Hepatocyte (in vitro differentiated cells): ENCODE data around the gene ASB4.

Source experiments
- EZH2 ChIP-seq: fragments of 200-600 bp; sonication (generic); IDR thresholded peaks from 2 replicates; pipeline ENCODE4 v1.6.1; 2016; ENCODE audit warnings: antibody characterized with exemption, mild to moderate bottlenecking, borderline replicate concordance
- EZH2phosphoT487 ChIP-seq: fragments of 200-600 bp; sonication (generic); IDR thresholded peaks from one replicate; pipeline ENCODE4 v1.6.1; 2018; ENCODE audit warnings: antibody characterized with exemption, mild to moderate bottlenecking, low read depth, moderate library complexity; ENCODE audit not compliant: unreplicated experiment, severe bottlenecking
- TF ChIP-seq, protein P1 (sequence below): fragments of 200-600 bp; sonication (generic); IDR thresholded peaks from 2 replicates; pipeline ENCODE4 v1.5.1; 2016; ENCODE audit warnings: antibody characterized with exemption, mild to moderate bottlenecking; ENCODE audit not compliant: poor library complexity

- TF ChIP-seq, protein P1, sequence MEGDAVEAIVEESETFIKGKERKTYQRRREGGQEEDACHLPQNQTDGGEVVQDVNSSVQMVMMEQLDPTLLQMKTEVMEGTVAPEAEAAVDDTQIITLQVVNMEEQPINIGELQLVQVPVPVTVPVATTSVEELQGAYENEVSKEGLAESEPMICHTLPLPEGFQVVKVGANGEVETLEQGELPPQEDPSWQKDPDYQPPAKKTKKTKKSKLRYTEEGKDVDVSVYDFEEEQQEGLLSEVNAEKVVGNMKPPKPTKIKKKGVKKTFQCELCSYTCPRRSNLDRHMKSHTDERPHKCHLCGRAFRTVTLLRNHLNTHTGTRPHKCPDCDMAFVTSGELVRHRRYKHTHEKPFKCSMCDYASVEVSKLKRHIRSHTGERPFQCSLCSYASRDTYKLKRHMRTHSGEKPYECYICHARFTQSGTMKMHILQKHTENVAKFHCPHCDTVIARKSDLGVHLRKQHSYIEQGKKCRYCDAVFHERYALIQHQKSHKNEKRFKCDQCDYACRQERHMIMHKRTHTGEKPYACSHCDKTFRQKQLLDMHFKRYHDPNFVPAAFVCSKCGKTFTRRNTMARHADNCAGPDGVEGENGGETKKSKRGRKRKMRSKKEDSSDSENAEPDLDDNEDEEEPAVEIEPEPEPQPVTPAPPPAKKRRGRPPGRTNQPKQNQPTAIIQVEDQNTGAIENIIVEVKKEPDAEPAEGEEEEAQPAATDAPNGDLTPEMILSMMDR = no peak
- no peak for TF ChIP-seq EZH2
- no peak for TF ChIP-seq EZH2phosphoT487
These were observed 93.6 kb downstream of the ASB4 start for GRCh38 chr7:95579318-95579717.
